ENCODE measurements around the gene CST9. TPM values are rescaled to one million over a fixed set of nuclear protein-coding genes. Genes with fewer than 3 reads are reported as not detected.

The CST9 gene
- total and polyA plus RNA-seq, 2 of the 13 experiments (the other 11 are each of a cell fraction or from before 2014, with no cell fraction given), result 0.07 TPM; not detected in 1

DNA sequence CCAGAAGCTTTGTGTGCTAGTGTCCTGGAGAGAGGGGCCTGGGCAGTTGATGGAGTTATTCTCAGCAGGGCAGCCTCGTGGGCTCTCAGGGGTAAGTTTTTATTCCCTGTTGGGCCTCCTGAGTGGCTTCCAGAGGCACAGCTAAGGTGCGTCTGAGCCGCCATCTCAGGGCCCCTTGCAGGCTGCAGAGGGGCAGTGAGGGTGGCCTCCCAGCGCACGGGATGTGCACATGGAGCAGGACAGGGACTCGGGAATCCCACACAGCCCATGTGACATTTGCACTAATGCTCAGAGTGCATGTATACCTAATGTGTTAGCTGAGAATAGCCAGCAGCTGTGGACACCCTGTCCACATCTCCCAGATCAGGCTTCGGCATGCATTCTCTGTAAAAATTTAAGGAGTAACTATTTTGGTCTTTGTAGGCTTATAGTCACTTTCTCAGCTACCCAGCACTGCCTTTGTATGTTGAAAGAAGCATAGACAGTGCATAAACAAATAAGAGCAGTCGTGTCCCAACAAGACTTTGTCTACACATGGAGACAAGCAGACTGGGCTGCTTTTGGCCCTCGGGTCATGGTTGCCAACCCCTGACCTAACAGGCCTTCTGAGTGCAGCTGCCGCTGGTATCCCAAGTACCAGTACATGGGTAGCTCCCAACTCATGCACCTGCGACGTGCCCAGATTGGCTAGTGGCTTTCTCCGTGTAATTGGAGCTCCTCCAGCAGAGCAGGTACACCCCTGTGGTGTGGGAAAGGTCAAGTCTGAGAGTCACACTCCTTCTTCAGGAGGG is 18.8 kb downstream of the CST9 start (continued):
- TF ChIP-seq, protein P1, sequence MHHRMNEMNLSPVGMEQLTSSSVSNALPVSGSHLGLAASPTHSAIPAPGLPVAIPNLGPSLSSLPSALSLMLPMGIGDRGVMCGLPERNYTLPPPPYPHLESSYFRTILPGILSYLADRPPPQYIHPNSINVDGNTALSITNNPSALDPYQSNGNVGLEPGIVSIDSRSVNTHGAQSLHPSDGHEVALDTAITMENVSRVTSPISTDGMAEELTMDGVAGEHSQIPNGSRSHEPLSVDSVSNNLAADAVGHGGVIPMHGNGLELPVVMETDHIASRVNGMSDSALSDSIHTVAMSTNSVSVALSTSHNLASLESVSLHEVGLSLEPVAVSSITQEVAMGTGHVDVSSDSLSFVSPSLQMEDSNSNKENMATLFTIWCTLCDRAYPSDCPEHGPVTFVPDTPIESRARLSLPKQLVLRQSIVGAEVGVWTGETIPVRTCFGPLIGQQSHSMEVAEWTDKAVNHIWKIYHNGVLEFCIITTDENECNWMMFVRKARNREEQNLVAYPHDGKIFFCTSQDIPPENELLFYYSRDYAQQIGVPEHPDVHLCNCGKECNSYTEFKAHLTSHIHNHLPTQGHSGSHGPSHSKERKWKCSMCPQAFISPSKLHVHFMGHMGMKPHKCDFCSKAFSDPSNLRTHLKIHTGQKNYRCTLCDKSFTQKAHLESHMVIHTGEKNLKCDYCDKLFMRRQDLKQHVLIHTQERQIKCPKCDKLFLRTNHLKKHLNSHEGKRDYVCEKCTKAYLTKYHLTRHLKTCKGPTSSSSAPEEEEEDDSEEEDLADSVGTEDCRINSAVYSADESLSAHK (CRISPR knock-in tag; IDR thresholded peaks at IDR 0.05; ENCODE audit: borderline replicate concordance), result no peak
- no peak for TF ChIP-seq STAT5B (CRISPR knock-in tag; IDR thresholded peaks at IDR 0.05)
- no peak for TF ChIP-seq ZNF776 (CRISPR knock-in tag; IDR thresholded peaks at IDR 0.05)
- TF ChIP-seq RBAK (CRISPR knock-in tag; IDR thresholded peaks at IDR 0.05), result peak; percentile 36; the same call in 1 of the 2 replicates
- TF ChIP-seq, protein P2, sequence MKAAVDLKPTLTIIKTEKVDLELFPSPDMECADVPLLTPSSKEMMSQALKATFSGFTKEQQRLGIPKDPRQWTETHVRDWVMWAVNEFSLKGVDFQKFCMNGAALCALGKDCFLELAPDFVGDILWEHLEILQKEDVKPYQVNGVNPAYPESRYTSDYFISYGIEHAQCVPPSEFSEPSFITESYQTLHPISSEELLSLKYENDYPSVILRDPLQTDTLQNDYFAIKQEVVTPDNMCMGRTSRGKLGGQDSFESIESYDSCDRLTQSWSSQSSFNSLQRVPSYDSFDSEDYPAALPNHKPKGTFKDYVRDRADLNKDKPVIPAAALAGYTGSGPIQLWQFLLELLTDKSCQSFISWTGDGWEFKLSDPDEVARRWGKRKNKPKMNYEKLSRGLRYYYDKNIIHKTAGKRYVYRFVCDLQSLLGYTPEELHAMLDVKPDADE (CRISPR knock-in tag; IDR thresholded peaks at IDR 0.05), result no peak
- TF ChIP-seq NR1H2 (CRISPR knock-in tag; IDR thresholded peaks at IDR 0.05; ENCODE audit: borderline replicate concordance, low read depth), result no peak; the same call in 1 of the 2 replicates
- 0 out of 2 replicates have a peak, but pooled peaks have one; percentile 38 for TF ChIP-seq KDM2A (CRISPR knock-in tag; IDR thresholded peaks at IDR 0.05; ENCODE audit: borderline replicate concordance, low read depth)
- TF ChIP-seq MAFK (conservative IDR thresholded peaks at IDR 0.05 in 1 of 2, IDR thresholded peaks at IDR 0.05 in 1 of 2; ENCODE audit: low read length in 2 of 2), result no peak
- peak; percentile 25; the same call in 1 of the 2 replicates for TF ChIP-seq SOX13 (IDR thresholded peaks at IDR 0.05)
- TF ChIP-seq SOX13 (CRISPR knock-in tag; conservative IDR thresholded peaks at IDR 0.05 in 1 of 2, IDR thresholded peaks at IDR 0.05 in 1 of 2), result no peak; a peak in 1 of 4 replicates
- TF ChIP-seq ZNF12 (CRISPR knock-in tag; IDR thresholded peaks at IDR 0.05), result peak; percentile 11; the same call in 1 of the 2 replicates
- TF ChIP-seq, protein P3, sequence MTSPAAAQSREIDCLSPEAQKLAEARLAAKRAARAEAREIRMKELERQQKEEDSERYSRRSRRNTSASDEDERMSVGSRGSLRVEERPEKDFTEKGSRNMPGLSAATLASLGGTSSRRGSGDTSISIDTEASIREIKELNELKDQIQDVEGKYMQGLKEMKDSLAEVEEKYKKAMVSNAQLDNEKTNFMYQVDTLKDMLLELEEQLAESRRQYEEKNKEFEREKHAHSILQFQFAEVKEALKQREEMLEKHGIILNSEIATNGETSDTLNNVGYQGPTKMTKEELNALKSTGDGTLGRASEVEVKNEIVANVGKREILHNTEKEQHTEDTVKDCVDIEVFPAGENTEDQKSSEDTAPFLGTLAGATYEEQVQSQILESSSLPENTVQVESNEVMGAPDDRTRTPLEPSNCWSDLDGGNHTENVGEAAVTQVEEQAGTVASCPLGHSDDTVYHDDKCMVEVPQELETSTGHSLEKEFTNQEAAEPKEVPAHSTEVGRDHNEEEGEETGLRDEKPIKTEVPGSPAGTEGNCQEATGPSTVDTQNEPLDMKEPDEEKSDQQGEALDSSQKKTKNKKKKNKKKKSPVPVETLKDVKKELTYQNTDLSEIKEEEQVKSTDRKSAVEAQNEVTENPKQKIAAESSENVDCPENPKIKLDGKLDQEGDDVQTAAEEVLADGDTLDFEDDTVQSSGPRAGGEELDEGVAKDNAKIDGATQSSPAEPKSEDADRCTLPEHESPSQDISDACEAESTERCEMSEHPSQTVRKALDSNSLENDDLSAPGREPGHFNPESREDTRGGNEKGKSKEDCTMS (CRISPR knock-in tag; conservative IDR thresholded peaks at IDR 0.05), result no peak
- no peak for TF ChIP-seq ZNF792 (CRISPR knock-in tag; IDR thresholded peaks at IDR 0.05)
- TF ChIP-seq ATM (IDR thresholded peaks at IDR 0.05; ENCODE audit: borderline replicate concordance), result no peak
- no peak; the same call in 1 of the 2 replicates for TF ChIP-seq ZFY (CRISPR knock-in tag; IDR thresholded peaks at IDR 0.05)
- TF ChIP-seq EP300 (IDR thresholded peaks at IDR 0.05; ENCODE audit: low read depth in 2 of 2, low read length in 2 of 2), result peak in 1 of 2 experiments; percentile 21; a peak in 1 of 4 replicates
- peak; percentile 27; the same call in 1 of the 2 replicates for TF ChIP-seq EP300 (CRISPR knock-in tag; IDR thresholded peaks at IDR 0.05; ENCODE audit: borderline replicate concordance)
- peak; percentile 53 for TF ChIP-seq AGO2 (optimal IDR thresholded peaks at IDR 0.05; ENCODE audit: low read depth, low read length)
- TF ChIP-seq SALL2 (CRISPR knock-in tag; IDR thresholded peaks at IDR 0.05), result peak; percentile 41; the same call in 1 of the 2 replicates
- TF ChIP-seq, protein P4, sequence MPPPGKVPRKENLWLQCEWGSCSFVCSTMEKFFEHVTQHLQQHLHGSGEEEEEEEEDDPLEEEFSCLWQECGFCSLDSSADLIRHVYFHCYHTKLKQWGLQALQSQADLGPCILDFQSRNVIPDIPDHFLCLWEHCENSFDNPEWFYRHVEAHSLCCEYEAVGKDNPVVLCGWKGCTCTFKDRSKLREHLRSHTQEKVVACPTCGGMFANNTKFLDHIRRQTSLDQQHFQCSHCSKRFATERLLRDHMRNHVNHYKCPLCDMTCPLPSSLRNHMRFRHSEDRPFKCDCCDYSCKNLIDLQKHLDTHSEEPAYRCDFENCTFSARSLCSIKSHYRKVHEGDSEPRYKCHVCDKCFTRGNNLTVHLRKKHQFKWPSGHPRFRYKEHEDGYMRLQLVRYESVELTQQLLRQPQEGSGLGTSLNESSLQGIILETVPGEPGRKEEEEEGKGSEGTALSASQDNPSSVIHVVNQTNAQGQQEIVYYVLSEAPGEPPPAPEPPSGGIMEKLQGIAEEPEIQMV (CRISPR knock-in tag; IDR thresholded peaks at IDR 0.05; ENCODE audit: low read depth), result no peak; the same call in 1 of the 2 replicates
- TF ChIP-seq PHF20 (CRISPR knock-in tag; IDR thresholded peaks at IDR 0.05), result no peak; the same call in 1 of the 2 replicates

Measured in HepG2 (cell line).